GM23338 (cell line): ENCODE measurements around the gene BRI3BP. TPM values are rescaled to one million over a fixed set of nuclear protein-coding genes. Genes with fewer than 3 reads are reported as not detected.

Source experiments
- ATAC-seq: fragments of 200-7000 bp; cut with Tn5 transposase; 3 replicates; pipeline ENCODE4 v1.9.1; 2020
- DNase-seq: peaks from one replicate; pipeline ENCODE4 v3.0.0-alpha.2; 2015; ENCODE audit warnings: low spot score
- H2AFZ ChIP-seq: fragments of 200-600 bp; sonication (generic); 2 replicates; pipeline ENCODE4 v1.8.0; 2016; ENCODE audit warnings: antibody characterized with exemption, mild to moderate bottlenecking, moderate library complexity
- H3F3A ChIP-seq: fragments of 200-600 bp; sonication (generic); replicated peaks from 2 replicates; pipeline ENCODE4 v1.8.0; 2017; ENCODE audit warnings: antibody characterized with exemption, mixed run types, low read depth
- H3K27ac ChIP-seq: fragments of 200-600 bp; sonication (generic); 2 replicates; pipeline ENCODE4 v1.6.1; 2016; ENCODE audit warnings: low read depth
- H3K27me3 ChIP-seq: fragments of 200-600 bp; sonication (generic); 2 replicates; pipeline ENCODE4 v1.8.0; 2016; ENCODE audit warnings: mild to moderate bottlenecking, mixed run types, moderate library complexity; ENCODE audit not compliant: insufficient read depth
- H3K36me3 ChIP-seq: fragments of 200-600 bp; sonication (generic); 2 replicates; pipeline ENCODE4 v1.8.0; 2016; ENCODE audit warnings: mild to moderate bottlenecking; ENCODE audit not compliant: insufficient read depth
- H3K4me1 ChIP-seq: fragments of 200-600 bp; sonication (generic); 2 replicates; pipeline ENCODE4 v1.8.0; 2016; ENCODE audit warnings: mild to moderate bottlenecking, moderate library complexity; ENCODE audit not compliant: insufficient read depth
- H3K4me2 ChIP-seq: fragments of 200-600 bp; sonication (generic); 2 replicates; pipeline ENCODE4 v1.7.1; 2017; ENCODE audit warnings: mixed run types
- H3K4me3 ChIP-seq: fragments of 200-600 bp; sonication (generic); 2 replicates; pipeline ENCODE4 v1.6.1; 2016; ENCODE audit warnings: mixed run types
- H3K79me2 ChIP-seq: fragments of 200-600 bp; sonication (generic); replicated peaks from 2 replicates; pipeline ENCODE4 v1.8.0; 2017; ENCODE audit warnings: mild to moderate bottlenecking; ENCODE audit not compliant: insufficient read depth
- H3K9me2 ChIP-seq: fragments of 200-600 bp; sonication (generic); 2 replicates; pipeline ENCODE4 v1.8.0; 2017; ENCODE audit not compliant: insufficient read depth
- H4K20me1 ChIP-seq: fragments of 200-600 bp; sonication (generic); replicated peaks from 2 replicates; pipeline ENCODE4 v1.8.0; 2017; ENCODE audit warnings: mild to moderate bottlenecking; ENCODE audit not compliant: insufficient read depth
- H3K27ac Mint-ChIP-seq: 2 replicates; pipeline ENCODE4 v1.8.0; 2020; ENCODE audit warnings: inconsistent platforms, mild to moderate bottlenecking, moderate library complexity, mixed read lengths
- H3K27me3 Mint-ChIP-seq: 3 replicates; pipeline ENCODE4 v1.8.0; 2022; ENCODE audit warnings: low read depth, mild to moderate bottlenecking, moderate library complexity, mixed read lengths, inconsistent platforms; ENCODE audit not compliant: insufficient read depth, poor library complexity
- H3K36me3 Mint-ChIP-seq: 3 replicates; pipeline ENCODE4 v1.8.0; 2021; ENCODE audit warnings: low read depth, mild to moderate bottlenecking, inconsistent platforms, moderate library complexity, mixed read lengths
- H3K4me1 Mint-ChIP-seq: 3 replicates; pipeline ENCODE4 v1.8.0; 2020; ENCODE audit warnings: mild to moderate bottlenecking, inconsistent platforms, mixed read lengths
- H3K4me3 Mint-ChIP-seq: 3 replicates; pipeline ENCODE4 v1.8.0; 2021; ENCODE audit warnings: moderate library complexity, mild to moderate bottlenecking, inconsistent platforms, mixed read lengths
- H3K9me3 Mint-ChIP-seq: 3 replicates; pipeline ENCODE4 v1.8.0; 2020; ENCODE audit warnings: moderate library complexity, mild to moderate bottlenecking, inconsistent platforms, mixed read lengths
- EZH2 ChIP-seq: fragments of 200-600 bp; sonication (generic); IDR thresholded peaks from one replicate; pipeline ENCODE4 v1.8.0; 2017; ENCODE audit warnings: antibody characterized with exemption, mild to moderate bottlenecking, low read depth; ENCODE audit not compliant: unreplicated experiment
- EZH2phosphoT487 ChIP-seq: fragments of 200-600 bp; sonication (generic); IDR thresholded peaks from one replicate; pipeline ENCODE4 v1.8.1; 2018; ENCODE audit warnings: antibody characterized with exemption; ENCODE audit not compliant: unreplicated experiment
- POLR2AphosphoS5 ChIP-seq: IDR thresholded peaks from 2 replicates; pipeline ENCODE4 v1.6.1; 2016; ENCODE audit warnings: antibody characterized with exemption, low read depth
- STAT1 ChIP-seq: IDR thresholded peaks from one replicate; pipeline ENCODE4 v1.6.1; 2016; ENCODE audit warnings: antibody characterized with exemption; ENCODE audit not compliant: unreplicated experiment
- polyA plus RNA-seq: library from polyadenylated mRNA; unstranded; fragments of >200 nt; fragmentation: Nextera tagmentation; extraction: Ambion mirVana; gene quantifications from 2 replicates; pipeline ENCODE4 v1.2.1, GENCODE V29; 2016
- total RNA-seq: library from RNA; depleted of rRNA; stranded (reverse); fragments of >200 nt; shearing (Covaris generic); gene quantifications from 2 replicates; pipeline ENCODE4 v1.2.3, GENCODE V29; 2014
- TF ChIP-seq, protein P1 (sequence below): fragments of 250-450 bp; sonication (Bioruptor Pico); IDR thresholded peaks from 2 replicates; pipeline ENCODE4 v1.5.0; 2020; ENCODE audit warnings: mild to moderate bottlenecking, moderate library complexity
- TF ChIP-seq, protein P2 (sequence below): IDR thresholded peaks from 2 replicates; pipeline ENCODE4 v1.6.1; 2016; ENCODE audit warnings: antibody characterized with exemption
- TF ChIP-seq, protein P3 (sequence below): IDR thresholded peaks from one replicate; pipeline ENCODE4 v1.6.1; 2018; ENCODE audit warnings: antibody characterized with exemption; ENCODE audit not compliant: unreplicated experiment

Gene BRI3BP
- total and polyA plus RNA-seq, 2 experiments from 2014 or later: 5.8 to 10.7 TPM

DNA sequence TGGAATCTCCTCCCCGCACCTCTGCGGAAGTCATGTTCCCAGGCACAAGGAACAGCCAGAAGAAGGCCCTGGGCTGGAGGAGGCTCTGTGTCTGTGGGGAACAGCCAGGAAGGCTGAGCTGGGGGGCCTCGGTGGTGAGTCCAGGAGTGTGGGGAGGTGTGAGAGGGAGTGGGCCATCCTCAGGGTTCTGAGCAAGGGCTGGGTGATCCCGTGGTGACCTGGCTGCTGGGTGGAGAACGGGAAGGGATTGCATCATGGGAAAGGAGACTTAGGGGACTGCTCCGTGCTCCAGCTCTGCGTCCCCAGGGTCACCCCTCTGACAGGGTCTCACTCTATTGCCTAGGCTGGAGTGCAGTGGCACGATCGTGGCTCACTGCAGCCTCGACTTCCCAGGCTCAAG is 85.6 kb downstream of the BRI3BP start (continued):
- TF ChIP-seq, protein P1, sequence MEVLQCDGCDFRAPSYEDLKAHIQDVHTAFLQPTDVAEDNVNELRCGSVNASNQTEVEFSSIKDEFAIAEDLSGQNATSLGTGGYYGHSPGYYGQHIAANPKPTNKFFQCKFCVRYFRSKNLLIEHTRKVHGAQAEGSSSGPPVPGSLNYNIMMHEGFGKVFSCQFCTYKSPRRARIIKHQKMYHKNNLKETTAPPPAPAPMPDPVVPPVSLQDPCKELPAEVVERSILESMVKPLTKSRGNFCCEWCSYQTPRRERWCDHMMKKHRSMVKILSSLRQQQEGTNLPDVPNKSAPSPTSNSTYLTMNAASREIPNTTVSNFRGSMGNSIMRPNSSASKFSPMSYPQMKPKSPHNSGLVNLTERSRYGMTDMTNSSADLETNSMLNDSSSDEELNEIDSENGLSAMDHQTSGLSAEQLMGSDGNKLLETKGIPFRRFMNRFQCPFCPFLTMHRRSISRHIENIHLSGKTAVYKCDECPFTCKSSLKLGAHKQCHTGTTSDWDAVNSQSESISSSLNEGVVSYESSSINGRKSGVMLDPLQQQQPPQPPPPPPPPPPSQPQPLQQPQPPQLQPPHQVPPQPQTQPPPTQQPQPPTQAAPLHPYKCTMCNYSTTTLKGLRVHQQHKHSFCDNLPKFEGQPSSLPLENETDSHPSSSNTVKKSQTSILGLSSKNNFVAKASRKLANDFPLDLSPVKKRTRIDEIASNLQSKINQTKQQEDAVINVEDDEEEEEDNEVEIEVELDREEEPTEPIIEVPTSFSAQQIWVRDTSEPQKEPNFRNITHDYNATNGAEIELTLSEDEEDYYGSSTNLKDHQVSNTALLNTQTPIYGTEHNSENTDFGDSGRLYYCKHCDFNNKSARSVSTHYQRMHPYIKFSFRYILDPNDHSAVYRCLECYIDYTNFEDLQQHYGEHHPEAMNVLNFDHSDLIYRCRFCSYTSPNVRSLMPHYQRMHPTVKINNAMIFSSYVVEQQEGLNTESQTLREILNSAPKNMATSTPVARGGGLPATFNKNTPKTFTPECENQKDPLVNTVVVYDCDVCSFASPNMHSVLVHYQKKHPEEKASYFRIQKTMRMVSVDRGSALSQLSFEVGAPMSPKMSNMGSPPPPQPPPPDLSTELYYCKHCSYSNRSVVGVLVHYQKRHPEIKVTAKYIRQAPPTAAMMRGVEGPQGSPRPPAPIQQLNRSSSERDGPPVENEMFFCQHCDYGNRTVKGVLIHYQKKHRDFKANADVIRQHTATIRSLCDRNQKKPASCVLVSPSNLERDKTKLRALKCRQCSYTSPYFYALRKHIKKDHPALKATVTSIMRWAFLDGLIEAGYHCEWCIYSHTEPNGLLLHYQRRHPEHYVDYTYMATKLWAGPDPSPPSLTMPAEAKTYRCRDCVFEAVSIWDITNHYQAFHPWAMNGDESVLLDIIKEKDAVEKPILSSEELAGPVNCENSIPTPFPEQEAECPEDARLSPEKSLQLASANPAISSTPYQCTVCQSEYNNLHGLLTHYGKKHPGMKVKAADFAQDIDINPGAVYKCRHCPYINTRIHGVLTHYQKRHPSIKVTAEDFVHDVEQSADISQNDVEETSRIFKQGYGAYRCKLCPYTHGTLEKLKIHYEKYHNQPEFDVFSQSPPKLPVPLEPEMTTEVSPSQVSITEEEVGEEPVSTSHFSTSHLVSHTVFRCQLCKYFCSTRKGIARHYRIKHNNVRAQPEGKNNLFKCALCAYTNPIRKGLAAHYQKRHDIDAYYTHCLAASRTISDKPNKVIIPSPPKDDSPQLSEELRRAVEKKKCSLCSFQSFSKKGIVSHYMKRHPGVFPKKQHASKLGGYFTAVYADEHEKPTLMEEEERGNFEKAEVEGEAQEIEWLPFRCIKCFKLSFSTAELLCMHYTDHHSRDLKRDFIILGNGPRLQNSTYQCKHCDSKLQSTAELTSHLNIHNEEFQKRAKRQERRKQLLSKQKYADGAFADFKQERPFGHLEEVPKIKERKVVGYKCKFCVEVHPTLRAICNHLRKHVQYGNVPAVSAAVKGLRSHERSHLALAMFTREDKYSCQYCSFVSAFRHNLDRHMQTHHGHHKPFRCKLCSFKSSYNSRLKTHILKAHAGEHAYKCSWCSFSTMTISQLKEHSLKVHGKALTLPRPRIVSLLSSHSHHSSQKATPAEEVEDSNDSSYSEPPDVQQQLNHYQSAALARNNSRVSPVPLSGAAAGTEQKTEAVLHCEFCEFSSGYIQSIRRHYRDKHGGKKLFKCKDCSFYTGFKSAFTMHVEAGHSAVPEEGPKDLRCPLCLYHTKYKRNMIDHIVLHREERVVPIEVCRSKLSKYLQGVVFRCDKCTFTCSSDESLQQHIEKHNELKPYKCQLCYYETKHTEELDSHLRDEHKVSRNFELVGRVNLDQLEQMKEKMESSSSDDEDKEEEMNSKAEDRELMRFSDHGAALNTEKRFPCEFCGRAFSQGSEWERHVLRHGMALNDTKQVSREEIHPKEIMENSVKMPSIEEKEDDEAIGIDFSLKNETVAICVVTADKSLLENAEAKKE (CRISPR knock-in tag): no peak
- TF ChIP-seq, protein P2, sequence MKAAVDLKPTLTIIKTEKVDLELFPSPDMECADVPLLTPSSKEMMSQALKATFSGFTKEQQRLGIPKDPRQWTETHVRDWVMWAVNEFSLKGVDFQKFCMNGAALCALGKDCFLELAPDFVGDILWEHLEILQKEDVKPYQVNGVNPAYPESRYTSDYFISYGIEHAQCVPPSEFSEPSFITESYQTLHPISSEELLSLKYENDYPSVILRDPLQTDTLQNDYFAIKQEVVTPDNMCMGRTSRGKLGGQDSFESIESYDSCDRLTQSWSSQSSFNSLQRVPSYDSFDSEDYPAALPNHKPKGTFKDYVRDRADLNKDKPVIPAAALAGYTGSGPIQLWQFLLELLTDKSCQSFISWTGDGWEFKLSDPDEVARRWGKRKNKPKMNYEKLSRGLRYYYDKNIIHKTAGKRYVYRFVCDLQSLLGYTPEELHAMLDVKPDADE: no peak
- TF ChIP-seq POLR2AphosphoS5: no peak
- no peak for TF ChIP-seq STAT1

DNA sequence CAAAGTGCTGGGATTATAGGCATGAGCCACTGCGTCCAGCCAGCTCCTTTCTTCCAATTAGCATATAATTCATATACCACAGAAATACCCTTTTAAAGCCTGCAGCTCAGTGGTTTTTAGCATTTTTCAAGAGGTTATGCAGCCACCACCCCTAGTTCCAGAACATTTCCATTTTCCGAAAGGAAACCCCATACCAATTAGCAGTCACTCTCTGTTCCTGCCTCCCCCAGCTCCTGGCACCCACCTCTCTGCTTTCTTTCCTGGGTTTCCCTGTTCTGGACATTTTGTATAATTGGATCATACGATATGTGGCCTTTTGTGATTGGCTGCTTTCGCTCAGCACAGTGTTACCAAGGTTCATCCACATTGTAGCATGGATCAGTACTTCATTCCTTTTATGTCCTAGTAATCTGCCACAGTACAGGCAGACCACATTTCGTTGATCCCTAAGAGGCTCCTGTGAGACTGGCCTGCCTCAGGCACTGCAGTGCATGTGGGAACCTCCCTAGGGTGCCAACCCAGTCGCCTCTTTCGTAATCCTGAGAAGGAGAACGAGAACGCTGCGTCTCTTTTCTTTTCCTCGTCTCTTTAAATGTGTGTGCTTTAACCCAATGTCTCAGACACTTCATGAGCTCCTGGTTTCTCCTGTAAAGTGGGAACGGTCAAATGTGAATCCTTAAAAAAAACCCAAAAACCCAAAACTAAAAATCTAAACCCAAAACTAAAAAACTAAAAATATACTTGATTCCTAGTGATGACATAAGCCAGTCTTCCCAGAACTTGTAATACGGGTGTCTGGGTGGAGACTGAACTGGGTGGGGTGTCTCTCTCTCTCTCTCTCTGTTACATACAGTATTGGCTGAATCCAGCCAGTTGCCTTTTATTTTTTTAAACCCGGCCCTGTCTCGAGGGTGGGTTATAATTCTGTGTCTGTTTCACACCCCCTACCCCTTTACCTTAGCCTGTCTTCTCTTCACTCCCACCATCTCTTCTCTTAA is 86.5 kb downstream of the BRI3BP start:
- H4K20me1 ChIP-seq: no peaks in the 10 kb centered on the region; the same call in none of the 2 replicates
- no peaks in the 10 kb centered on the region for H3K4me1 ChIP-seq
- H3K27ac ChIP-seq: no peak overlapping the region
- H3K4me3 ChIP-seq: no peak overlapping the region
- H3K27ac Mint-ChIP-seq: no peak overlapping the region
- no peak overlapping the region for H3K4me2 ChIP-seq
- DNase-seq (no peak), ATAC-seq (no peak)
- H3K9me3 Mint-ChIP-seq: no peaks in the 10 kb centered on the region
- no peaks in the 10 kb centered on the region for H3K9me2 ChIP-seq
- peaks cover 62% of the 10 kb centered on the region for H3K36me3 Mint-ChIP-seq
- peaks cover 26% of the 10 kb centered on the region for H3K36me3 ChIP-seq
- no peak overlapping the region for H3K4me3 Mint-ChIP-seq
- no peaks in the 10 kb centered on the region for H3K27me3 Mint-ChIP-seq
- H2AFZ ChIP-seq: no peak overlapping the region
- H3K4me1 Mint-ChIP-seq: no peaks in the 10 kb centered on the region
- H3K79me2 ChIP-seq: no peaks in the 10 kb centered on the region; the same call in 1 of the 2 replicates
- no peaks in the 10 kb centered on the region for H3K27me3 ChIP-seq
- peaks cover 6% of the 10 kb centered on the region; the same call in 1 of the 2 replicates for H3F3A ChIP-seq
- TF ChIP-seq, protein P2: no peak
- TF ChIP-seq POLR2AphosphoS5 (no peak), EZH2phosphoT487 (no peak), STAT1 (no peak), EZH2 (no peak)
- TF ChIP-seq, protein P3, sequence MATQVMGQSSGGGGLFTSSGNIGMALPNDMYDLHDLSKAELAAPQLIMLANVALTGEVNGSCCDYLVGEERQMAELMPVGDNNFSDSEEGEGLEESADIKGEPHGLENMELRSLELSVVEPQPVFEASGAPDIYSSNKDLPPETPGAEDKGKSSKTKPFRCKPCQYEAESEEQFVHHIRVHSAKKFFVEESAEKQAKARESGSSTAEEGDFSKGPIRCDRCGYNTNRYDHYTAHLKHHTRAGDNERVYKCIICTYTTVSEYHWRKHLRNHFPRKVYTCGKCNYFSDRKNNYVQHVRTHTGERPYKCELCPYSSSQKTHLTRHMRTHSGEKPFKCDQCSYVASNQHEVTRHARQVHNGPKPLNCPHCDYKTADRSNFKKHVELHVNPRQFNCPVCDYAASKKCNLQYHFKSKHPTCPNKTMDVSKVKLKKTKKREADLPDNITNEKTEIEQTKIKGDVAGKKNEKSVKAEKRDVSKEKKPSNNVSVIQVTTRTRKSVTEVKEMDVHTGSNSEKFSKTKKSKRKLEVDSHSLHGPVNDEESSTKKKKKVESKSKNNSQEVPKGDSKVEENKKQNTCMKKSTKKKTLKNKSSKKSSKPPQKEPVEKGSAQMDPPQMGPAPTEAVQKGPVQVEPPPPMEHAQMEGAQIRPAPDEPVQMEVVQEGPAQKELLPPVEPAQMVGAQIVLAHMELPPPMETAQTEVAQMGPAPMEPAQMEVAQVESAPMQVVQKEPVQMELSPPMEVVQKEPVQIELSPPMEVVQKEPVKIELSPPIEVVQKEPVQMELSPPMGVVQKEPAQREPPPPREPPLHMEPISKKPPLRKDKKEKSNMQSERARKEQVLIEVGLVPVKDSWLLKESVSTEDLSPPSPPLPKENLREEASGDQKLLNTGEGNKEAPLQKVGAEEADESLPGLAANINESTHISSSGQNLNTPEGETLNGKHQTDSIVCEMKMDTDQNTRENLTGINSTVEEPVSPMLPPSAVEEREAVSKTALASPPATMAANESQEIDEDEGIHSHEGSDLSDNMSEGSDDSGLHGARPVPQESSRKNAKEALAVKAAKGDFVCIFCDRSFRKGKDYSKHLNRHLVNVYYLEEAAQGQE: no peak
